Natural killer cell treated with Interleukin-12 subunit alpha and Interleukin-12 subunit beta and Interleukin-15 and Interleukin-18, amount 100 ng/mL, for 72 hours (primary cell): ENCODE results near the gene TRAF1. TPM values are rescaled to one million over a fixed set of nuclear protein-coding genes. Genes with fewer than 3 reads are reported as not detected.

Experiments
- ATAC-seq, 2 donors: fragments of 150-1000 bp; cut with Tn5 transposase in 1 of 2; sonication (Bioruptor Pico), chemical (Tn5 transposase) in 1 of 2; 2 replicates each; pipeline ENCODE4 v1.10.0; 2021
- DNase-seq: peaks from one replicate; pipeline ENCODE4 v3.0.0; 2022; ENCODE audit warnings: low spot score
- H3K27ac Mint-ChIP-seq, 2 donors: 1 replicate in 1 of 2; 2 replicates in 1 of 2; pipeline ENCODE4 v1.8.0; 2022; ENCODE audit warnings: mixed read lengths in 2 of 2, mild to moderate bottlenecking in 1 of 2, moderate library complexity in 1 of 2
- H3K27me3 Mint-ChIP-seq, 2 donors: 1 replicate in 1 of 2; 2 replicates in 1 of 2; pipeline ENCODE4 v1.8.0; 2022; ENCODE audit warnings: mixed read lengths in 2 of 2
- H3K36me3 Mint-ChIP-seq: one replicate; pipeline ENCODE4 v1.8.0; 2022; ENCODE audit warnings: mixed read lengths
- H3K4me1 Mint-ChIP-seq, 2 donors: 1 replicate in 1 of 2; 2 replicates in 1 of 2; pipeline ENCODE4 v1.8.0; 2022; ENCODE audit warnings: low read depth in 2 of 2, mixed read lengths in 2 of 2, mild to moderate bottlenecking in 1 of 2
- H3K4me3 Mint-ChIP-seq: one replicate; pipeline ENCODE4 v1.8.0; 2022; ENCODE audit warnings: mixed read lengths
- H3K9me3 Mint-ChIP-seq: 2 replicates; pipeline ENCODE4 v1.8.0; 2022; ENCODE audit warnings: mixed read lengths
- total RNA-seq, 2 donors: library from RNA; stranded (reverse); gene quantifications; one replicate each; pipeline ENCODE4 v1.2.3, GENCODE V29; 2022

The TRAF1 gene
- total RNA-seq, 2 donors from 2014 or later: 145 to 375 TPM

GRCh38 chr9:120889606-120890271, 36.9 kb downstream of the TRAF1 start:
- H3K4me1 Mint-ChIP-seq: peaks cover 31 to 38% of the 10 kb centered on the region in 2 donors
- no peak for ATAC-seq
- H3K4me3 Mint-ChIP-seq: peak overlapping the region; percentile 21
- DNase-seq: no peak
- H3K9me3 Mint-ChIP-seq: no peaks in the 10 kb centered on the region
- H3K27ac Mint-ChIP-seq: peak overlapping the region; percentile 78 to 86
- H3K36me3 Mint-ChIP-seq: no peaks in the 10 kb centered on the region
- no peaks in the 10 kb centered on the region for H3K27me3 Mint-ChIP-seq

- H3K9me3 Mint-ChIP-seq: no peaks in the 10 kb centered on the region
- ATAC-seq (no peak), DNase-seq (no peak)
- H3K4me3 Mint-ChIP-seq: no peak overlapping the region
- no peaks in the 10 kb centered on the region for H3K27me3 Mint-ChIP-seq
- H3K27ac Mint-ChIP-seq: peak overlapping the region; percentile 78 to 86
- H3K4me1 Mint-ChIP-seq: peaks cover 33 to 37% of the 10 kb centered on the region in 2 donors
- H3K36me3 Mint-ChIP-seq: no peaks in the 10 kb centered on the region
Measured at GRCh38 chr9:120888626-120889025, 38.0 kb downstream of the TRAF1 start.

DNA sequence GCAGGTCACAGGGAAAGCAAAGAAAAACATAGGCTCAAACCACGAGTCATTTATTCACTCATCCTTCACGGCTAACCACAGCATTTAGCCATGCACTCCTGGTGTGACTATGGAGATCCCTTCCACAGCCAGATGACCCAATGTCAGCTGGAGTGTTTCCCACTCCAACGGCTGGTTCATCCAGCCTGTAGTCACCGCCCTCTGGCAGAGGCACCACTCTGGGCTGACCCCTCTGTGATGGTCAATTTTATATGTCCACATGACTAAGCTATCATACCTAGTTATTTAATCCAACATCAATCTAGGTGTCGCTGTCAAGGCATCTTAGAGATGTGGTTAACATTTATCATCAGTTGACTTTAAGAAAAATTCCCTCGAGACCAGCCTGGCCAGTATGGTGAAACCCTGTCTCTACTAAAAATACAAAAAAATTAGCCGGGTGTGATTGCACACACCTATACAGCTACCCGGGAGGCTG, 40.1 kb downstream of the TRAF1 start:
- Mint-ChIP-seq H3K27ac (peak overlapping the region in 1 of 2 donors; percentile 71), H3K36me3 (no peaks in the 10 kb centered on the region), H3K4me3 (no peak overlapping the region), H3K4me1 (peaks cover 16 to 22% of the 10 kb centered on the region in 2 donors), H3K9me3 (no peaks in the 10 kb centered on the region), H3K27me3 (no peaks in the 10 kb centered on the region)
- ATAC-seq: peak; percentile 26 to 28
- no peak for DNase-seq

GRCh38 chr9:120885958-120886357, 40.6 kb downstream of the TRAF1 start:
- peak overlapping the region in 1 of 2 donors; percentile 71 for H3K27ac Mint-ChIP-seq
- no peaks in the 10 kb centered on the region for H3K9me3 Mint-ChIP-seq
- ATAC-seq (no peak), DNase-seq (no peak)
- no peaks in the 10 kb centered on the region for H3K36me3 Mint-ChIP-seq
- H3K27me3 Mint-ChIP-seq: no peaks in the 10 kb centered on the region
- H3K4me3 Mint-ChIP-seq: no peak overlapping the region
- peaks cover 13 to 18% of the 10 kb centered on the region in 2 donors for H3K4me1 Mint-ChIP-seq

GRCh38 chr9:120885457-120885856, 41.1 kb downstream of the TRAF1 start:
- Mint-ChIP-seq H3K9me3 (no peaks in the 10 kb centered on the region), H3K27me3 (no peaks in the 10 kb centered on the region), H3K4me1 (peaks cover 9 to 13% of the 10 kb centered on the region in 2 donors), H3K36me3 (no peaks in the 10 kb centered on the region), H3K4me3 (no peak overlapping the region), H3K27ac (peak overlapping the region in 1 of 2 donors; percentile 71)
- DNase-seq: no peak
- ATAC-seq: no peak

DNA sequence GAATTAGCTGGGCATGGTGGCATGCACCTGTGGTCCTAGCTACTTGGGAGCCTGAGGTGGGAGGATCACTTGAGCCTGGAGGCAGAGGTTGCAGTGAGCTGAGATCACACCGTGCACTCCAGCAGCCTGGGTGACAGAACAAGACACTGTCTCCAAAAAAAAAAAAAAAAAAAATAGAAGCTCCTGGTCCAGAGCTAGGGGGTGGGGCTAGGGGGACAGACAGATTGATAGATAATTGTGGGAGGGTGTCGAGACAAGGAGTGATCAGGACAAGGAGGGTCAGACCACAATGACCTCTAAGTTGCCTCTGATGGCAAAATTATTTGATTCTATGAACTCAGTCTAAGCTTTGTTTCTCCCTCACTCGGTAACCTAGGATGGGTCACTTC, 43.0 kb downstream of the TRAF1 start:
- ATAC-seq: peak in 1 of 2 donors; percentile 9
- H3K27ac Mint-ChIP-seq: no peak overlapping the region
- DNase-seq: no peak
- no peak overlapping the region for H3K4me3 Mint-ChIP-seq
- H3K4me1 Mint-ChIP-seq: peaks cover 13 to 19% of the 10 kb centered on the region in 2 donors
- H3K9me3 Mint-ChIP-seq: no peaks in the 10 kb centered on the region
- H3K27me3 Mint-ChIP-seq: peaks cover 0 to 2% of the 10 kb centered on the region in 2 donors
- H3K36me3 Mint-ChIP-seq: no peaks in the 10 kb centered on the region

GRCh38 chr9:120882935-120883607, 43.5 kb downstream of the TRAF1 start:
- H3K36me3 Mint-ChIP-seq: no peaks in the 10 kb centered on the region
- peaks cover 18 to 25% of the 10 kb centered on the region in 2 donors for H3K4me1 Mint-ChIP-seq
- H3K9me3 Mint-ChIP-seq: no peaks in the 10 kb centered on the region
- DNase-seq (no peak), ATAC-seq (no peak)
- no peak overlapping the region for H3K4me3 Mint-ChIP-seq
- H3K27ac Mint-ChIP-seq: no peak overlapping the region
- peaks cover 0 to 2% of the 10 kb centered on the region in 2 donors for H3K27me3 Mint-ChIP-seq

GRCh38 chr9:120879446-120879845, 47.1 kb downstream of the TRAF1 start:
- Mint-ChIP-seq H3K4me1 (peaks cover 36 to 38% of the 10 kb centered on the region in 2 donors), H3K9me3 (no peaks in the 10 kb centered on the region), H3K27me3 (peaks cover 0 to 2% of the 10 kb centered on the region in 2 donors), H3K36me3 (peaks cover 16% of the 10 kb centered on the region), H3K27ac (peak overlapping the region; percentile 87 to 91), H3K4me3 (no peak overlapping the region)
- DNase-seq: no peak
- no peak for ATAC-seq

- peak overlapping the region; percentile 97 for H3K4me3 Mint-ChIP-seq
- peaks cover 0 to 2% of the 10 kb centered on the region in 2 donors for H3K27me3 Mint-ChIP-seq
- peaks cover 21% of the 10 kb centered on the region for H3K36me3 Mint-ChIP-seq
- peaks cover 41 to 43% of the 10 kb centered on the region in 2 donors for H3K4me1 Mint-ChIP-seq
- ATAC-seq (no peak), DNase-seq (peak; percentile 51)
- H3K27ac Mint-ChIP-seq: peak overlapping the region; percentile 87 to 91
- H3K9me3 Mint-ChIP-seq: no peaks in the 10 kb centered on the region
Measured at GRCh38 chr9:120878188-120879130, 48.1 kb downstream of the TRAF1 start.

GRCh38 chr9:120877276-120878034, 49.1 kb downstream of the TRAF1 start:
- peak overlapping the region; percentile 97 for H3K4me3 Mint-ChIP-seq
- DNase-seq (peak; percentile 85), ATAC-seq (peak; percentile 78)
- peak overlapping the region; percentile 87 to 91 for H3K27ac Mint-ChIP-seq
- peaks cover 0 to 2% of the 10 kb centered on the region in 2 donors for H3K27me3 Mint-ChIP-seq
- H3K4me1 Mint-ChIP-seq: peaks cover 48 to 51% of the 10 kb centered on the region in 2 donors
- H3K36me3 Mint-ChIP-seq: peaks cover 22% of the 10 kb centered on the region
- H3K9me3 Mint-ChIP-seq: no peaks in the 10 kb centered on the region

DNA sequence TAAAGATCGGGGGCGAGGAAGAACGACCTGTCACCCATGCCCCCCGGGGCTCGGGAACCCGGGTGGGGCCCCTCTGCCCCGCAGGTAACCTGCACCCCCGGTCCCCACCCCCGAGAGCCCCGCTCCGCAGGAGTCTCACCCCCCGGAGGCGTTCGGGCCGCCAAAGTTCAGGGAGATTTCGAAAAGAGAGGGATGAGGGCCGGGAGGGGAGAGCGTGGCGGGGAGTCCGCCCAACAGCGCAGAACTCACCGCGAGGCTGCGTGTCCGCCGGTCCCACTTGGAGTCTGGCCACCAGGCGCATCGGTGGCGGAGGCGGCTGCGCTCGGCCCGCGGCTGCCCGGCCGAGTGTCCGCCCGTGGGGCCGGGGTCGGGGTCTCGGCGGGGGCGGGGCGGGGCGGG, 49.8 kb downstream of the TRAF1 start, which contains the start of gene PHF19:
Gene PHF19, minus strand, starts transcription at position 347 of the 399 bp plus-strand sequence. CDS start 2,447 bp downstream, outside the sequence.
- no peak for DNase-seq
- no peaks in the 10 kb centered on the region for H3K9me3 Mint-ChIP-seq
- H3K4me1 Mint-ChIP-seq: peaks cover 48 to 51% of the 10 kb centered on the region in 2 donors
- peak; percentile 47 to 61 for ATAC-seq
- H3K27ac Mint-ChIP-seq: peak within 1 kb of the TSS; percentile 87 to 91
- peaks cover 0 to 2% of the 10 kb centered on the region in 2 donors for H3K27me3 Mint-ChIP-seq
- peak within 1 kb of the TSS; percentile 99 for H3K4me3 Mint-ChIP-seq
- H3K36me3 Mint-ChIP-seq: peaks cover 26% of the 10 kb centered on the region

DNA sequence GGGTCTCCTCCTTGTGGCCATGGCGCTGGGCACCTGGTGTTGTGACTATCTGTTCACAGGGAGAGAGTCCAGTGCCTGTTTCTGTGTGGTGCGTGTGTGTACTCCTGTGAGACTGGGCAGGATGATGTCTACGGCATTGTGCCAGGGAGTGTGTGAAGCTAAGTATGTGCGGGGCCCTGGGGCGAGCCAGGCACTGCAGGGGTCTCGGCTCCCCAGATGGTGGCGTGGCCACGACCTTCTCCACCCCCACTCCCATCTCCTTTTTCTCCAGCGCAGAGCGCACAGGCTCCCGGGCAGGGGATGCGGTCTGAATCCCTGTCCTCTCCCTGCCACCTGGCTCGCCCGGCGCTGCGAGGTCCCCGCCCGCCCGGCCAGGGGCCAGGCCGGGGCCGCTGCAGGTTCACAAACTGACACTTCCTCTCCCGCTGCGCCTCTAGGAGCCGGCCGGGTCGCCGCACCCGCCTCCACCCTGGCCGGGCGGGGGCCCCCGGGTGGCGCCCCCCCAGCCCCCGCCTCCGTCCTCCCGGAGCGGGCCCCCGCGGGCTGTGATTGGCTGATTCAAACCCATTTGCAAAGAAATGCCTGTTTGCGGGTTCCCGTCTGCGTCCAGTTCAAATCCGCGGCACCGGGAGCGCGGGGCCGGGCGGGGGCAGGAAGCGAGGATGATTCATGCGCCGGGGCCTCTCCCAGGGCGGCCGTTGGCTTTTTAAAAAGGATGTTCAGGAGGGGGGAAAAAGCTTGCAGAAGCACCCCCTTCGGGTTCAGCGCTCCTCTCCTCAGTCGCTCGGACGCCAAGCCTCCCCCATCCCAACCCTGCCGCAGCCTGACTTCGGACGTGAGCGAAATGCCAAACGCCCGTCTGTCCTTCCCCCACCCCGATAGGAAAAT, 50.4 kb downstream of the TRAF1 start:
- H3K36me3 Mint-ChIP-seq: peaks cover 30% of the 10 kb centered on the region

More for the DNA sequence above, 50.4 kb downstream of the TRAF1 start:
- no peaks in the 10 kb centered on the region for H3K9me3 Mint-ChIP-seq
- ATAC-seq: peak; percentile 80 to 85
- DNase-seq: peak; percentile 94
- peak overlapping the region; percentile 81 to 91 for H3K27ac Mint-ChIP-seq
- peaks cover 0 to 2% of the 10 kb centered on the region in 2 donors for H3K27me3 Mint-ChIP-seq
- H3K4me3 Mint-ChIP-seq: peak overlapping the region; percentile 99
- peaks cover 48 to 55% of the 10 kb centered on the region in 2 donors for H3K4me1 Mint-ChIP-seq
